ENCODE results near the gene CLIC4.

Gene CLIC4

GRCh38 chr1:24825174-24825573, 79.9 kb downstream of the CLIC4 start:
- DNase-seq, result no peak

GRCh38 chr1:24826510-24826909, 81.3 kb downstream of the CLIC4 start:
- no peak for DNase-seq

- DNase-seq, result no peak
Observed at GRCh38 chr1:24827379-24828135, 82.3 kb downstream of the CLIC4 start.

- DNase-seq, result no peak
Observed at GRCh38 chr1:24828183-24828886, 83.1 kb downstream of the CLIC4 start.

GRCh38 chr1:24828887-24829192, 83.6 kb downstream of the CLIC4 start:
- no peak for DNase-seq

GRCh38 chr1:24830680-24831272, 85.5 kb downstream of the CLIC4 start:
- DNase-seq, result no peak

- DNase-seq, result no peak
Observed at GRCh38 chr1:24841593-24841992, 96.3 kb downstream of the CLIC4 start.

GRCh38 chr1:24846671-24847070, 101.4 kb downstream of the CLIC4 start:
- no peak for DNase-seq

GRCh38 chr1:24847995-24848881, 103.0 kb downstream of the CLIC4 start:
- DNase-seq, result peak; percentile 91

- no peak for DNase-seq
Observed at GRCh38 chr1:24849672-24850295, 104.5 kb downstream of the CLIC4 start.

GRCh38 chr1:24850328-24850920, 105.2 kb downstream of the CLIC4 start:
- no peak for DNase-seq

- DNase-seq, result no peak
Observed at GRCh38 chr1:24853649-24854048, 108.4 kb downstream of the CLIC4 start.

- no peak for DNase-seq
Observed at GRCh38 chr1:24855474-24855873, 110.2 kb downstream of the CLIC4 start.

GRCh38 chr1:24856787-24857506, 111.7 kb downstream of the CLIC4 start:
- DNase-seq, result no peak

- no peak for DNase-seq
Observed at GRCh38 chr1:24857507-24858133, 112.4 kb downstream of the CLIC4 start.

- DNase-seq, result no peak
Observed at GRCh38 chr1:24858277-24858676, 113.0 kb downstream of the CLIC4 start.

GRCh38 chr1:24859063-24860010, 114.1 kb downstream of the CLIC4 start:
- DNase-seq, result no peak

GRCh38 chr1:24860841-24861240, 115.6 kb downstream of the CLIC4 start:
- DNase-seq, result no peak

GRCh38 chr1:24861821-24862727, 116.8 kb downstream of the CLIC4 start:
- DNase-seq, result no peak

Measured in stimulated activated CD4-positive, alpha-beta T cell treated with anti-CD3 and anti-CD28 coated beads, Interleukin-4, amount 100 ng/mL, for 24 hours (primary cell).